Prostate gland (tissue), 2 donors: Measurements from ENCODE around the gene APOM.

Experiments
- POLR2A ChIP-seq: fragments of 450-650 bp; IDR thresholded peaks from one replicate; pipeline ENCODE4 v1.6.1; 2016; ENCODE audit warnings: antibody characterized with exemption, mild to moderate bottlenecking
- POLR2AphosphoS5 ChIP-seq: sonication (generic); formaldehyde crosslinking; IDR thresholded peaks from one replicate; pipeline ENCODE4 v1.6.1; 2017; ENCODE audit warnings: antibody characterized with exemption
- TF ChIP-seq, protein P1 (sequence below), 4 experiments: fragments of 200-600 bp in 2 of 4; fragments of 450-650 bp in 2 of 4; sonication (generic) in 2 of 4; IDR thresholded peaks; 1 replicate in 3 of 4; 2 replicates in 1 of 4; pipeline ENCODE4 v1.5.1; 2016 to 2019; ENCODE audit warnings: antibody characterized with exemption in 4 of 4, mild to moderate bottlenecking in 2 of 4, moderate library complexity in 2 of 4

DNA sequence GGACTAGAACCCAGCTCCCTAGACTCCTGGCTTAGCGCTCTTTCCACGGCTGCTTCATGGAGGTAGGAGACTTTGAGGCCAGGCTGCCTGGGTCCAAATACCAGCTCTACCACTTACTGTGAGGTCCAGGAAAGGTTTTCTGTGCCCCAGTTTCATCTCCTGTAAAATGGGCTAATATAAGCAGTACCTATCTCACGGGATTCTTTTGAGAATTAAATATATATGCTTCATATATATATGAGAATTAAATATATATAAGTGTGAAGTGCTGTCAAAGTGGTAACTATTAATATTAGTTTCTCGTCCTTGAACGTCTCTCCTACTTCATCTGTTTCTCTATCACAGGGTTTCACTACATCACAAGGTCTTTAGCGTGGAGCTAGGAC is 35.4 kb downstream of the APOM start:
- TF ChIP-seq POLR2A = no peak
- TF ChIP-seq, protein P1, sequence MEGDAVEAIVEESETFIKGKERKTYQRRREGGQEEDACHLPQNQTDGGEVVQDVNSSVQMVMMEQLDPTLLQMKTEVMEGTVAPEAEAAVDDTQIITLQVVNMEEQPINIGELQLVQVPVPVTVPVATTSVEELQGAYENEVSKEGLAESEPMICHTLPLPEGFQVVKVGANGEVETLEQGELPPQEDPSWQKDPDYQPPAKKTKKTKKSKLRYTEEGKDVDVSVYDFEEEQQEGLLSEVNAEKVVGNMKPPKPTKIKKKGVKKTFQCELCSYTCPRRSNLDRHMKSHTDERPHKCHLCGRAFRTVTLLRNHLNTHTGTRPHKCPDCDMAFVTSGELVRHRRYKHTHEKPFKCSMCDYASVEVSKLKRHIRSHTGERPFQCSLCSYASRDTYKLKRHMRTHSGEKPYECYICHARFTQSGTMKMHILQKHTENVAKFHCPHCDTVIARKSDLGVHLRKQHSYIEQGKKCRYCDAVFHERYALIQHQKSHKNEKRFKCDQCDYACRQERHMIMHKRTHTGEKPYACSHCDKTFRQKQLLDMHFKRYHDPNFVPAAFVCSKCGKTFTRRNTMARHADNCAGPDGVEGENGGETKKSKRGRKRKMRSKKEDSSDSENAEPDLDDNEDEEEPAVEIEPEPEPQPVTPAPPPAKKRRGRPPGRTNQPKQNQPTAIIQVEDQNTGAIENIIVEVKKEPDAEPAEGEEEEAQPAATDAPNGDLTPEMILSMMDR (IDR thresholded peaks at IDR 0.05) = no peak
- TF ChIP-seq POLR2AphosphoS5 = no peak
